NT2/D1 (cell line): ENCODE results near the gene UPK3BL2.
"Not testable (repeated sequence)": the region's sequence is repeated elsewhere in the genome, so short reads cannot be mapped to it uniquely, and the experiment has no call there.

Experiments
- SUZ12 ChIP-seq: IDR thresholded peaks from 2 replicates; pipeline ENCODE4 v1.6.1; 2011; ENCODE audit not compliant: insufficient read length, insufficient read depth; ENCODE audit errors: extremely low read depth
- YY1 ChIP-seq: IDR thresholded peaks from 2 replicates; pipeline ENCODE4 v1.6.1; 2011; ENCODE audit not compliant: insufficient read length, insufficient read depth
- ZNF274 ChIP-seq: IDR thresholded peaks from 2 replicates; pipeline ENCODE4 v1.6.1; 2011; ENCODE audit warnings: mild to moderate bottlenecking, low read depth, low read length

- TF ChIP-seq YY1, ZNF274, SUZ12: not testable (repeated sequence)
Observed at GRCh38 chr7:102544372-102544771, 876 bp upstream of the UPK3BL2 start.
